Mesothelial cell of epicardium (in vitro differentiated cells): Measurements from ENCODE around the gene SYNGR3. TPM values are rescaled to one million over a fixed set of nuclear protein-coding genes. Genes with fewer than 3 reads are reported as not detected.
A peak's percentile ranks its signal among the peaks of the same experiment; 100 is the strongest.

Experiments used
- DNase-seq, 2 experiments: peaks; one replicate each; pipeline ENCODE4 v3.0.0; 2021; ENCODE audit warnings: low spot score in 2 of 2; ENCODE audit not compliant: unreplicated experiment in 2 of 2
- H3K27ac Mint-ChIP-seq: 2 replicates; pipeline ENCODE4 v1.8.0; 2021; ENCODE audit warnings: mixed read lengths
- H3K27me3 Mint-ChIP-seq: 2 replicates; pipeline ENCODE4 v1.8.0; 2021; ENCODE audit warnings: low read depth, mixed read lengths
- H3K36me3 Mint-ChIP-seq: 2 replicates; pipeline ENCODE4 v1.8.0; 2021; ENCODE audit warnings: mixed read lengths
- H3K4me1 Mint-ChIP-seq: 2 replicates; pipeline ENCODE4 v1.8.0; 2021; ENCODE audit warnings: mixed read lengths
- H3K4me3 Mint-ChIP-seq: 2 replicates; pipeline ENCODE4 v1.8.0; 2021; ENCODE audit warnings: mild to moderate bottlenecking, moderate library complexity, mixed read lengths
- H3K9me3 Mint-ChIP-seq: 2 replicates; pipeline ENCODE4 v1.8.0; 2021; ENCODE audit warnings: mixed read lengths
- total RNA-seq: library from RNA; stranded (reverse); gene quantifications from 3 replicates; pipeline ENCODE4 v1.2.1, GENCODE V29; 2021
- TF ChIP-seq, protein P1 (sequence below): fragments of 200-600 bp; sonication (generic); IDR thresholded peaks from one replicate; pipeline ENCODE4 v1.5.0; 2021; ENCODE audit warnings: antibody characterized with exemption; ENCODE audit not compliant: unreplicated experiment

Gene SYNGR3
- total RNA-seq, 1 donor from 2014 or later = 1.0 TPM

DNA sequence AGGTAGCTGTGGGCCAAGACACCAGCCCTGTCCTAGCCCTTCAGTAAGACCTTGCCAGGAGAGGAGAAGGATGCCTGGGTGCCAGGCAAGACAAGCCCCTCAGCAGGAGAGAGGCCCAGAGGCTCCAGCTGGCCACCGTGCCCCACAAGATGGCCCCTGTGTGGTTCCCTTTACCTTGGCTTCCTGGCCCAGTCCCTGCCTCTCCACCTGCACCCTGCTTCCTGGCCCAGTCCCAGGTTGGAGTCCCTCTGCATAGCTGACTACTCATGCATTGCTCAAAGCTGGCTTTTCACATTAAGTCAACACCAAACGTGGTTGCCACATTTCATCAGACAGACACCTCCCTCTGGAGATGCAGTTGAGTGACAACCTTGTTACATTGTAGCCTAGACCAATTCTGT, 4.0 kb downstream of the SYNGR3 start:
- Mint-ChIP-seq H3K27ac (no peak overlapping the region), H3K9me3 (no peaks in the 10 kb centered on the region), H3K27me3 (peaks cover 30% of the 10 kb centered on the region), H3K4me1 (peaks cover 9% of the 10 kb centered on the region), H3K36me3 (peaks cover 12% of the 10 kb centered on the region), H3K4me3 (peak overlapping the region; percentile 26)
- TF ChIP-seq, protein P1, sequence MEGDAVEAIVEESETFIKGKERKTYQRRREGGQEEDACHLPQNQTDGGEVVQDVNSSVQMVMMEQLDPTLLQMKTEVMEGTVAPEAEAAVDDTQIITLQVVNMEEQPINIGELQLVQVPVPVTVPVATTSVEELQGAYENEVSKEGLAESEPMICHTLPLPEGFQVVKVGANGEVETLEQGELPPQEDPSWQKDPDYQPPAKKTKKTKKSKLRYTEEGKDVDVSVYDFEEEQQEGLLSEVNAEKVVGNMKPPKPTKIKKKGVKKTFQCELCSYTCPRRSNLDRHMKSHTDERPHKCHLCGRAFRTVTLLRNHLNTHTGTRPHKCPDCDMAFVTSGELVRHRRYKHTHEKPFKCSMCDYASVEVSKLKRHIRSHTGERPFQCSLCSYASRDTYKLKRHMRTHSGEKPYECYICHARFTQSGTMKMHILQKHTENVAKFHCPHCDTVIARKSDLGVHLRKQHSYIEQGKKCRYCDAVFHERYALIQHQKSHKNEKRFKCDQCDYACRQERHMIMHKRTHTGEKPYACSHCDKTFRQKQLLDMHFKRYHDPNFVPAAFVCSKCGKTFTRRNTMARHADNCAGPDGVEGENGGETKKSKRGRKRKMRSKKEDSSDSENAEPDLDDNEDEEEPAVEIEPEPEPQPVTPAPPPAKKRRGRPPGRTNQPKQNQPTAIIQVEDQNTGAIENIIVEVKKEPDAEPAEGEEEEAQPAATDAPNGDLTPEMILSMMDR = no peak
- no peak for DNase-seq

DNA sequence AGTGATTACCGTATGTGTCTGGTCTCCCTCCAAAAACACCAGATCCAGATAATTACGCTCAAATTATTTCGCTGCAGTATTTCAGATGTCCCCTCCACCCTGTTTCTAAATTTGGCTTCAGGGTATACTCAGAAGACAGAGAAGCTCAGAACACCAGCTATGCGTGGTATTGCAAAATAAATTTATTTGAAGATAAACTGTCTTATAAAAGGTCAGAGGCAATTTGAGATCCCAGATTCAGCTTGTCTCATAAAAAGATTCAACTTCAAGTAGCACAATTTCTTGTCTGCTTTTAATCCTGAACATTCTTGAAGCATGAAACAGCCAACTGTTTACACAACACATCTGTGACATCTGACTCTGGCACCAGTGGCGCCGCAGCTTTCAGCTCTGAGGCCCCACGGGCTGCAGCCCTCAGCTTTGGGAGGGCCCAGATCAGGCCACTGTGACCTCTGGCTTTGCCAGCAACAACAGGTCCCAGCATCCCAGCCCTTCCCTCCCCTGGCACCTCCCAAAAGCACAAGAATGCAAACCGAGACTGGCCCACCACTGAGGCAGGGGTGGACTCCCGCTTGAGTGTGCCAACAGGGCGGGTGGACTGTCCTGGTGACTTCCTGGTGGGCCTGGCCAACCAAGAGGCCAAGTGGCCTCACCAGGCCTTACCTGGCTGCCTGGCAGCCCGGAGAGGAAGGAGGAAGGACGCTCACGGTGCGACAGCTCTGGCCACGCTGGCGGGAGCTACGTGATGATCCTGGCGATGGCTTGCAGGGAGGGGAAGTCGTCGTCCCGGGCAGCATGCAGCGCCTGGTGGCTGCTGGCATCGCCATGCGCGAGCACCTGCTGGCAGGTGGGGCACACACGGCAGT, 8.0 kb downstream of the SYNGR3 start:
- Mint-ChIP-seq H3K4me1 (no peaks in the 10 kb centered on the region), H3K9me3 (no peaks in the 10 kb centered on the region), H3K27me3 (peaks cover 4% of the 10 kb centered on the region), H3K4me3 (no peak overlapping the region), H3K36me3 (peaks cover 20% of the 10 kb centered on the region), H3K27ac (no peak overlapping the region)
- DNase-seq = no peak
- TF ChIP-seq, protein P1 = no peak

DNA sequence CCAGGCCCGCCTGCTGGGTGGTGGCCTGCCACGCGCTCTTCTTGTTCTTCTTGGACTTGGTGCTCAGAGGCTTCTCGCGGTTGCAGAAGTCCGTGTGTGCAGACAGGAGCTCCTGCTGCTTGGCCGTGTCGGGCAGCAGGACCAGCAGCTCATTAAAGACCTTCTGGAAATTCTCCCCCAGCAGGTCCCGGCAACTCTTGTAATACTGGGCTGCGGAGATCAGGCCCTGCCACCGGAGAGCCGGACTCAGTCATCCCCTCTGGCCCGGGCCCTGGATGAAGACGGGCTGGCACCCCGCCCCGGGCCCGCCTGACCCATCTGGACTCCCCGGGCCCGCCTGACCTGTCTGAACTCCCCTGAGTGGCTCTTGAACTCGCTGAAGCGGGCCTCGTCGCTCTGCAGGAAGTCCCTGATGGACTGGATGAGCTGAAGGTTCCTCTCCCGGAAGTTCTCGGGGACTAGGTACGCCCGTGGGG, 8.6 kb downstream of the SYNGR3 start:
- no peak for DNase-seq
- Mint-ChIP-seq H3K36me3 (peaks cover 20% of the 10 kb centered on the region), H3K27me3 (peaks cover 2% of the 10 kb centered on the region), H3K4me1 (no peaks in the 10 kb centered on the region), H3K9me3 (no peaks in the 10 kb centered on the region), H3K27ac (no peak overlapping the region), H3K4me3 (no peak overlapping the region)
- TF ChIP-seq, protein P1 = no peak

DNA sequence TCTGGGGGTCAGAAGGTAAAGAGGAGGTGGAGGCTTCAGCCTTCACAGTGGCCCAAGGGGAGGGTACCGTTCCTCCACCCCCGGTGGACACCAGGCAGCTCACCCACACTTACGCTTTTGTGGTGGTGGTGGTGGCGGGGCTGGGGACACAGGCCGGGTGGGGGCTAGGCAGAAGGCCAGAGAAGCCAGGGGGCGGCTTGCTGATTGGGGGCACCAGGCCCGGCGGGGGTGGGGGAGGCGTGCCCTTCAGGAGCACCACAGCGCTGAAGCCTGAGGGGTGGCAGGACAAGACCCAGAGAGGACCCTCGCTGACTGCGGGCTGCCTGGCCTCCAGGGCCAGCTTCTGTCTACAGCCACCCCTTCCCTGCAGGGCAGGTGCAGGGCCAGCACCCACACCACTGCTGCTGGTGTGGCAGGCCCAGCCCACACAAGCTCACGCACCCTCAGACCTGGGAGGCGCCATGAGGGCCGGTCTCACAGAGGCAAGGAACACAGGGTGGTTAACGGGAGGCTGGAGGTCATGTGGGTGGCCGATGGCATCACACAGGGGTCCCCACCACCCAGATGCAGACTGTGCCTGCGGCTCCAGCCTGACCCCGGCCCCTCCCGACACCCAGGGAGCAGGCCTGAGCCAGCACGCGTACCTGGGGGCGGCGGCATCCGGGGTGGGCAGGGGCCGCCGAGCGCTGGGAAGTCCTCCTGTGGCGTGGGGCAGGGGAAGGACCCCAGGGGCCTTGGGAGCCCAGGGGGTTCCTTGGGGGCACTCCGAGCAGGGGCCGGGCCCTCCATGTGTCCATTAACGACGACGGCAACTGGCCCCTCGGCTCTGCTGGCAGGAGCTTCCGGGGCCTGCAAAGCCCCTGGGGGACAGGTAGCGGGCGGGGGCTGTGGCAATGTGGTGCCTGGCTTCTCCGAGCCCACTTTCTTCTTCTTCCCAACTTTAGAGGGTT, 9.4 kb downstream of the SYNGR3 start:
- DNase-seq = no peak
- Mint-ChIP-seq H3K27ac (no peak overlapping the region), H3K36me3 (peaks cover 20% of the 10 kb centered on the region), H3K4me1 (no peaks in the 10 kb centered on the region), H3K9me3 (no peaks in the 10 kb centered on the region), H3K27me3 (no peaks in the 10 kb centered on the region), H3K4me3 (no peak overlapping the region)
- TF ChIP-seq, protein P1 = no peak

DNA sequence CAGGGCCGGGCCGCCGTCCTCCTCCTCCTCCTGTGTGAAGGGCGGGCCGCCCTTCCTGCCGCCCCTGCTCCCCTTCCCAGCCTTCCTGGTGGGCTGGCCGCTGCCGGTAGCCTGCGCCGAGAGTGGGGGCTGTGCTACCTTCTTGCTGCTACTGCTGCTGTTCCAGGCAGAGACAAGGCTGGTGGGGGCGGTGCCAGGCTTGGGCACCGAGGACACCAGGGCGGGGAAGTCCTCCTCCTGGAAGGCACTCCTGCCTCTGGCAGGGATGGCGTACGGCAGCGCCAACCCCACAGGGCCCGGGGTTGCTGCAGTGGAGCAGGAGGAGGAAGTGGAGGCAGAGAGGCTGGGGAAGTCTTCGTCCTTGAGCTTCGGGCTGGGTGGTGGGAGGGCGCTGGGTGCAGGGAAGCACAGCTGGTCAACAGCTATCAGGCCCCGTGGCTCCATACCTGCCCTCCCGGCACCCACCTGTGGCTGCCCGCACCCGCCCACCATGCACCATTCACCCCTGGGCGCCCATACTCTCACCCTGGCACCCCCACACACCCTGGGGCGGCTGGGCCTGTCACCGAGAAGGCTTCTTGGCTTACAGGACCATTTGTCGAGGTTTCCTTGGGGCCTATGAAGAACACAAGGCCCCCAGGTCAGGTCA, 10.2 kb downstream of the SYNGR3 start:
- no peak for DNase-seq
- Mint-ChIP-seq H3K27ac (no peak overlapping the region), H3K9me3 (no peaks in the 10 kb centered on the region), H3K27me3 (no peaks in the 10 kb centered on the region), H3K4me3 (no peak overlapping the region), H3K4me1 (peaks cover 2% of the 10 kb centered on the region), H3K36me3 (peaks cover 20% of the 10 kb centered on the region)
- TF ChIP-seq, protein P1 = no peak
